HUES48 (cell line): ENCODE measurements around the gene FAP.

Source experiments
- H3K27ac ChIP-seq: one replicate; pipeline ENCODE4 v1.7.0; 2013; ENCODE audit warnings: low read depth, low read length, inconsistent platforms
- H3K27me3 ChIP-seq: 2 replicates; pipeline ENCODE4 v1.6.1; 2013; ENCODE audit warnings: mild to moderate bottlenecking, low read length; ENCODE audit not compliant: control insufficient read depth, insufficient read depth
- H3K36me3 ChIP-seq: 2 replicates; pipeline ENCODE4 v1.6.1; 2013; ENCODE audit warnings: low read length; ENCODE audit not compliant: control insufficient read depth, insufficient read depth
- H3K4me1 ChIP-seq: 2 replicates; pipeline ENCODE4 v1.6.1; 2013; ENCODE audit warnings: mild to moderate bottlenecking, low read length; ENCODE audit not compliant: control insufficient read depth, insufficient read depth
- H3K4me3 ChIP-seq: 2 replicates; pipeline ENCODE4 v1.5.1; 2013; ENCODE audit warnings: mild to moderate bottlenecking, low read depth, low read length
- H3K9ac ChIP-seq: 2 replicates; pipeline ENCODE4 v1.6.1; 2013; ENCODE audit warnings: mild to moderate bottlenecking, low read depth, low read length, moderate library complexity
- H3K9me3 ChIP-seq: 2 replicates; pipeline ENCODE4 v1.6.1; 2013; ENCODE audit warnings: low read length; ENCODE audit not compliant: control insufficient read depth, insufficient read depth

FAP gene, protein sequence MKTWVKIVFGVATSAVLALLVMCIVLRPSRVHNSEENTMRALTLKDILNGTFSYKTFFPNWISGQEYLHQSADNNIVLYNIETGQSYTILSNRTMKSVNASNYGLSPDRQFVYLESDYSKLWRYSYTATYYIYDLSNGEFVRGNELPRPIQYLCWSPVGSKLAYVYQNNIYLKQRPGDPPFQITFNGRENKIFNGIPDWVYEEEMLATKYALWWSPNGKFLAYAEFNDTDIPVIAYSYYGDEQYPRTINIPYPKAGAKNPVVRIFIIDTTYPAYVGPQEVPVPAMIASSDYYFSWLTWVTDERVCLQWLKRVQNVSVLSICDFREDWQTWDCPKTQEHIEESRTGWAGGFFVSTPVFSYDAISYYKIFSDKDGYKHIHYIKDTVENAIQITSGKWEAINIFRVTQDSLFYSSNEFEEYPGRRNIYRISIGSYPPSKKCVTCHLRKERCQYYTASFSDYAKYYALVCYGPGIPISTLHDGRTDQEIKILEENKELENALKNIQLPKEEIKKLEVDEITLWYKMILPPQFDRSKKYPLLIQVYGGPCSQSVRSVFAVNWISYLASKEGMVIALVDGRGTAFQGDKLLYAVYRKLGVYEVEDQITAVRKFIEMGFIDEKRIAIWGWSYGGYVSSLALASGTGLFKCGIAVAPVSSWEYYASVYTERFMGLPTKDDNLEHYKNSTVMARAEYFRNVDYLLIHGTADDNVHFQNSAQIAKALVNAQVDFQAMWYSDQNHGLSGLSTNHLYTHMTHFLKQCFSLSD

DNA sequence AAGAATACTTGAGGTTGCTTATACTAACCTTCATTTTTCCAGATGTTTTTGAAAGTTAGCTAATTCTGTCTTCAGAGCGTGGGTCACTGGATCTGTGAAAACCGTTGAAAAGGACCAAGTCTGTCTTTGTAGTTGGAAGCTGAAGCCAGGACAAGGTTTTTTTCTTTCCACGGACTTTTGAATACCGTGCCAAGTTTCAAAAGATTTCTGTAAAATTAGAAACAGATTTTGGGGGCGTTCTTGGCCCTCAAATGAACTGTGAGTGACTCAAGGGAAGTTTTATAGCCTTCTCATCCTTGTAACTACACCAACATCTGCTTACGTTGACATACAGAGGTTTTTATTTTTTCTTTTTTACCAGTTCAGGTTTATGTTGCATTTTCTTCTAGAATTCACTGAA, at the start of gene FAP:
Gene FAP, minus strand, starts transcription at position 152 of the 400 bp plus-strand sequence. Its CDS starts 118 bp downstream, at position 34.
- no peaks in the 10 kb centered on the region for H3K27me3 ChIP-seq
- H3K4me3 ChIP-seq: no peak within 1 kb of the TSS; the same call in 1 of the 2 replicates
- no peak within 1 kb of the TSS for H3K27ac ChIP-seq
- H3K36me3 ChIP-seq: no peaks in the 10 kb centered on the region
- H3K9me3 ChIP-seq: no peaks in the 10 kb centered on the region
- H3K4me1 ChIP-seq: peaks cover 14% of the 10 kb centered on the region
- H3K9ac ChIP-seq: no peak within 1 kb of the TSS; the same call in 1 of the 2 replicates

DNA sequence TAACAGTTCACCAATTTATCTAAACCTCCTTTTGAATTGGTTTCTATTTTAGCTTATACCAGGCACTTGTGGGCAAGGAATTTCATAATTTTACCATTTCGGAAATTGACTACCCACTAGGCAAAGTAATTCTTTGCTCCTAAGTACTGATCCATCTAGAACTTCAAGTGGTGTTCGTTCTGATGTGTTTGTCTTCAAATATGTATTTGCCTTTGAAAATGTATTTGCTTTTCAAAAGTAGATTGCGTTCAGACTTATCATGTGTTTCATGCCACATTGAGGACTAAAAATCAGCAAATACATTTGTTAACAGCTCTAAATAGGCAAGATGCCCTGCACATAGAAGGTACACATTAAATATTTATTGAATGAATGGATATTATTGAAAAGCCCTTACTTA, 48.5 kb upstream of the FAP start:
- Histone ChIP-seq H3K27ac (no peak overlapping the region), H3K36me3 (no peaks in the 10 kb centered on the region), H3K9ac (no peak overlapping the region), H3K4me3 (no peak overlapping the region), H3K27me3 (no peaks in the 10 kb centered on the region), H3K4me1 (peaks cover 9% of the 10 kb centered on the region; the same call in 1 of the 2 replicates), H3K9me3 (no peaks in the 10 kb centered on the region)

DNA sequence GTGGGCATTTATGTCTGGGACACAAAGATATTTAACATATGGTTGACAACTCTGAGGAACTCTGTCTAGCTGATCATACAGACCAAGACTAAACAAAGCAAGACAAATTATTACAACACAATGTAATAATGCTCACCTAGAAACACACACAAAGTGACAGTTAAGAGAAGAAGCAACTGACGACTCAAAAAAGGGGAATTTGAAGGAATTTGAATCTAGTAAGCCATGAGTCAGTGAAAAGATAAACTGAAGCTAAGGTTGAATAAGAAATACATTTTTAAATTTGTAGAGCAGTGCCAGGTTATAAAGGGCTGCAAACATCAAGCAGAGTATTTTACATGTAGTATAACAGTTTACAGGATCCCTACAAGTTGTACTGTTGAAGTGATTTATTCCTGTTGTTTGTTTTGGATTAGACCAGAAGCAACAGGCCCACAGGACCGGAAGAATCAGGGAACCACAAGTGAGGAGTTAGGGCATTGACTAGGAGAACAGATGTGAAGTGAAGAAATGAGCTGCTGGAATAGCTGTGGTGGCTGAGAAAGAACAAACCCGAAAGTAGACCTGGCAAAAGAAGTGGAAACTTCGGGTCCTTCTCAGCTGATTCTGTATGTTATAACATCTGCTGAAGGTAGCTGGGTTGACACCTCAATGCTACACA, 39.6 kb upstream of the FAP start:
- no peaks in the 10 kb centered on the region for H3K36me3 ChIP-seq
- no peak overlapping the region for H3K27ac ChIP-seq
- H3K9me3 ChIP-seq: no peaks in the 10 kb centered on the region
- no peaks in the 10 kb centered on the region for H3K27me3 ChIP-seq
- H3K4me1 ChIP-seq: no peaks in the 10 kb centered on the region
- no peak overlapping the region for H3K4me3 ChIP-seq
- H3K9ac ChIP-seq: no peak overlapping the region

DNA sequence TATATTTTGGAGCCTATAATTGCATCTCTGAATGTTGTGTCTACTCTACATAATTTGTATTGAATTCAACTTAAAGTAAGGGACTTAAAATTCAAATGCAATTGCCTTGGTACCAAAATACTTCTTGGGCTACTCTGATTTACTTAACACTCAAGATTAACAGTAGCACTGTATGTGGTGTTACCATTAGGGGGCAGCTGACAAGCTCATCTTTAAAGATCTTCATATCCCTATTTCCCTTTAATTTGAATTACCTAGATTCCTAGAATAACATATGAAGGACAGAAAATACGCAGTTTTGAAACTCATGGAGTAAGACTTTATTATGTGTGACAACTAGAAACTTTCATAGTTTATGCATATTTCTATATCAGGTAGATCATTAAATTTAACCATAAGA, 37.4 kb upstream of the FAP start:
- H3K36me3 ChIP-seq: no peaks in the 10 kb centered on the region

DNA sequence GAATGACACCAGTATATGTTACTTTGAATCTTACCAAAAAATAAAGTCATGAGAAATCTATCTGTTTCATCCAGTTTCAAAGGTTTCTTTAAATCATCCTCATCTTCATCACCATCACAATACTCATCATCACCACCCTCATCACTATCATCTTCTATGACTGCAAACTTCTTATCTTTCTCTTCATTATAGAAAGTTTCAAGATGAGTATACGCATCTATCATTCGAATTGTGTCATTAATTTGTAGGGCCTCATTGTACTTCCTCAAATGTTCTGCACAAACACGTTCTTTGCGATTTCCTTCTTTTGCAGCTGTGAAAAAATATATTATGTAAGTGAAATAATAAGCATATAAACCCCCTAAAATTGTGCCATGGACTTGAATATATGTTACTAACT, 34.1 kb upstream of the FAP start:
- Histone ChIP-seq H3K4me1 (no peaks in the 10 kb centered on the region), H3K27me3 (no peaks in the 10 kb centered on the region), H3K4me3 (no peak overlapping the region), H3K9me3 (no peaks in the 10 kb centered on the region), H3K36me3 (no peaks in the 10 kb centered on the region), H3K27ac (no peak overlapping the region), H3K9ac (no peak overlapping the region)

More for the DNA sequence above, 37.4 kb upstream of the FAP start:
- Histone ChIP-seq H3K4me3 (no peak overlapping the region), H3K9me3 (no peaks in the 10 kb centered on the region), H3K27ac (no peak overlapping the region), H3K4me1 (no peaks in the 10 kb centered on the region), H3K9ac (no peak overlapping the region), H3K27me3 (no peaks in the 10 kb centered on the region)

DNA sequence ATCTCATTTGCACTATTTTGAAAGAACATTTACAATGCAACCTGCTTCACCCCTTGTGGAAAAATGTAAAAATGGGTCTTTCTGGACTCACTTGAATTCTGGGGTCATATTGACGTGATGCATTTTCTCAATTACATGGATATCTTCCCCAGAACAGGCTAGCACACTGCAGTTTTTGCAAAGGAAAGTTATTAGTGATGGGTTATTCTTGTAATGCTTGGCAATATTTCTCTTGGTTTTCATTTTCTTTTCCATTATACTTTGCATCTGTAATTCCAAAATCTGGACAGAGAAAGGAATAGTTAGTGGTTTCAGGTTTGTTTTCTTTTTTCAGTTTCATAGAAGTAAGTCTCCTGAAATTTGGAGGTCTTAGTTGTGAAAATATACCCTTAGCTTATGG, 24.8 kb upstream of the FAP start:
- H3K36me3 ChIP-seq: no peaks in the 10 kb centered on the region
- no peaks in the 10 kb centered on the region for H3K9me3 ChIP-seq

DNA sequence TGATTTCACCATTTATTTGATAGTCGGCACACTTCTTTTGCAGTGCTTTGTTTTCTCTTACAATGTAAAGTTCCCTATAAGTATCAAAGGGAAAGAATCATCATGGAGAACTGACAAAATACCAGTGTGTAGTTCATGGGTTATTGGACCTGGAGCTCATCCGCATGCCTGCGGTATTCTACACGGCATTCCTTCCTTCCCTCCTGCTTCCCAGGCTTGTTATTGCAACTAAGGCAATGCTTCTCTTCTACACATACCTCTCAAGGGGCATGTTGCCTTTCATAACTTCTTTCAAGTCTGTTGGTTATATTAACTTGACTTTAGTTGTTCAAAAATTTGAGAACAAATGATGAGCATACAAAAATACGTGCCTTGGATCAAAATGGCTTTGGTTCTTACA, 24.3 kb upstream of the FAP start:
- Histone ChIP-seq H3K27ac (no peak overlapping the region), H3K9ac (no peak overlapping the region), H3K27me3 (no peaks in the 10 kb centered on the region), H3K36me3 (no peaks in the 10 kb centered on the region), H3K4me1 (no peaks in the 10 kb centered on the region), H3K4me3 (no peak overlapping the region), H3K9me3 (no peaks in the 10 kb centered on the region)

More for the DNA sequence above, 24.8 kb upstream of the FAP start:
- Histone ChIP-seq H3K27ac (no peak overlapping the region), H3K9ac (no peak overlapping the region), H3K4me1 (no peaks in the 10 kb centered on the region), H3K27me3 (no peaks in the 10 kb centered on the region), H3K4me3 (no peak overlapping the region)

DNA sequence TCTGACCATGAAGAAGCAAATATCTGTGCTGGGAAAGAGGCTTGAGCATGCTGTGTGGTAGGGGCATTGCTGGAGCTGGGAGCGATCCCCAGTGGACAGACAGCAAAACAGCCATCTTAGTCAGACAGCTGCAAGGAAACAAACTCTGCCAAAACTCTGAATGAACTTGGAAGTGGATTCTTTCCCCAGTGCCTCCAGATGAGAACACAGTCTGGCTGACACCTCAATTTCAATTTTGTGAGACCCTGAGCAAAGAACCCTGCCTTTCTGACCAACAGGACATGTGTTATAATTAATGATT, 23.2 kb upstream of the FAP start:
- Histone ChIP-seq H3K9ac (no peak overlapping the region), H3K27ac (no peak overlapping the region), H3K36me3 (no peaks in the 10 kb centered on the region), H3K9me3 (no peaks in the 10 kb centered on the region), H3K4me3 (no peak overlapping the region), H3K4me1 (no peaks in the 10 kb centered on the region), H3K27me3 (no peaks in the 10 kb centered on the region)

DNA sequence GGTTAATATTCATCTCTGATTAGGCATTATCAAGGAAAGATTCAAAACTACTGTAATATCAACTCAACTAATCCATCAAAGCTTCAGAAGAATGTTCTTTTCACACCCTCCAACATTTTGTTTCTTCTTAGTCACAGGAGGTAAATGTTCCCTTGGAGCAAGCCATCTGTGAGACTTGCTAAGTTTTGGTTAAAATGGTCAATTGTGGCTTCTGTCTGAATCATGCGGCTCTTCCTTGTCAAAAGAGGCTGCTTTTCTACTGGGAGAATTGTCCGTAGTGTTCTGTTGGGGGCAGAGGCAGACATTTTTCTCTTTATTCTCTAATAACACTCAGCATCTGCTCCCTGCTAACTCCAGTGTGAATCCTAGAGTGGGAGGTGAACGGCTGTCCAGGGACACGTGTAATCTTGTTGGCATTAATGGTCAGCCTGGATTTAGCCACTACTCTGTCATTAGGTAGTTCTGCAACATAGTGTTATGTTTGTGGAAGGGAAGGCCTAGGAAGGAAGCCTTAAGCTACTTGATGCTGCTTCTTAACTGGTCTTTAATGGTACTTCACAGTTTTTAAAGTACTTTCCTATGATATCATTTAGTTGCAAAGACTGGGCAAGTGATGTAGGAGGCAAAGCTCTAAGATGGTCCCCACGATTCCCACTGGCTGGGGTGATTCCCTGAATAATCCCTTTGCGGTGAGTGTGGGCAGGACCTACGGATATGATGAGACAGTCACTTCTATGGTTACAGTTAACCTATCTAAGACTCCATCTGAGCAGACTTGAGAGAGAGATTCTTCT, 22.6 kb upstream of the FAP start:
- no peaks in the 10 kb centered on the region for H3K9me3 ChIP-seq
- H3K9ac ChIP-seq: no peak overlapping the region
- no peaks in the 10 kb centered on the region for H3K27me3 ChIP-seq
- H3K4me1 ChIP-seq: no peaks in the 10 kb centered on the region
- no peak overlapping the region for H3K27ac ChIP-seq
- H3K4me3 ChIP-seq: no peak overlapping the region
- no peaks in the 10 kb centered on the region for H3K36me3 ChIP-seq

DNA sequence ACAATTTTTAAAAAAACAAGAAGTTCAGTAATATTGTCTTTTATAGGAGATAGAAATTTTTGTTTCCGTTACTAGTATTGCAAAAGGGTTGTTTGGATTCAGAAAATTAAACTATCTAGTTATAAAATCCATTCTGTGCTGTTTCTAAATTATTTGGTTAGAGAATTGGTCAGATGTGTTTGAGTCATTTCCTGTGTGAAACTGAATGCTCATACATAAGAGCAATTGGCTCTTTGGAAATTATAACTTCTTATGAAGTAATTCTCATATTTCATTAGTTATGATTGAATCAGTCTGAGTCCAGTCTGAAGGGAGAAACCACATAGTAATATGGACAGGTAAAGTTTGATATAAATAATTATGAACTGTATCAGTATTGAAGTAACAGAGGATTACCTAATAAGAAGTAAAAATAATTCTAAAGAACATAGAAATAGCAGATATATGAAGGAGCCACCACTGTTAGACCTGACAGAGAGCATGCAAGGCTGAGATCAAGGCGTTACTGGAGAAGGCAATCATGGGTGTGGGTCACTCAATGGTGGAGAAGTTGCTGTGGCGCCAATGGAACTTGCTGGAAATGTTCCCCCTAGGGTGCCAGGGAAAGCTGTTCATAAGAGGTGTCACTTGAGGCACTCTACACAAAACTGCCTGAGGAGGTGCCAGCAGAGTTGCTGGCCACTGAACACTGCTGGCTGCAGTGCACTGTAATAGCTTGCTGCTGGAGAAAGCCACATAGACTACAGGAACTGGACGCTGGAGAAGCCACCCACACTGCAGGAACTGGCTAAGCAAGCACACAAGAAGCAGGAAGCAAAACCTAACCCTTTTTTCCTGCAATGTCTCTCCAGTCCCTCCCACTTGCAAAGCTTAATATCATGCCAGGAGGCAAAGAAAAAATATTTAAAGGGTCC, 18.0 kb upstream of the FAP start:
- H3K27ac ChIP-seq: no peak overlapping the region
- no peaks in the 10 kb centered on the region for H3K4me1 ChIP-seq
- no peaks in the 10 kb centered on the region for H3K36me3 ChIP-seq
- H3K9ac ChIP-seq: no peak overlapping the region
- H3K27me3 ChIP-seq: no peaks in the 10 kb centered on the region
- H3K9me3 ChIP-seq: no peaks in the 10 kb centered on the region
- H3K4me3 ChIP-seq: no peak overlapping the region
